PC-3 (cell line): Measurements from ENCODE around the gene TPCN2. TPM values are rescaled to one million over a fixed set of nuclear protein-coding genes. Genes with fewer than 3 reads are reported as not detected.

Experiments used
- ATAC-seq: fragments of 200-7000 bp; cut with Tn5 transposase; 2 replicates; pipeline ENCODE4 v1.9.1; 2020; ENCODE audit warnings: mild to moderate bottlenecking, moderate library complexity
- BruUV-seq: library from RNA; stranded (reverse); fragments of 400-500 nt; replicated peaks from 2 replicates; lab custom pipeline; 2021; lab: Mats Ljungman, UMichigan
- CTCF ChIA-PET: fragments of 300-600 bp; sonication (Branson Sonifier 250); formaldehyde crosslinking; loops from one replicate; lab custom pipeline; 2022; ENCODE audit warnings: antibody characterized with exemption; lab: Charles Lee
- POLR2A ChIA-PET: fragments of 300-600 bp; sonication (Branson Sonifier 250); formaldehyde crosslinking; loops from one replicate; lab custom pipeline; 2022; ENCODE audit warnings: antibody characterized with exemption; ENCODE audit not compliant: unreplicated experiment; lab: Charles Lee
- DNase-seq: peaks from one replicate; pipeline ENCODE4 v3.0.0-alpha.2; 2015
- H2AFZ ChIP-seq: fragments of 300-600 bp; sonication (generic); 2 replicates; pipeline ENCODE4 v1.6.0; 2016; ENCODE audit warnings: antibody characterized with exemption, low read length
- H3F3A ChIP-seq: fragments of 300-600 bp; sonication (generic); one replicate; pipeline ENCODE4 v1.6.0; 2017; ENCODE audit warnings: antibody characterized with exemption, low read length, control low read depth, mild to moderate bottlenecking; ENCODE audit not compliant: unreplicated experiment
- H3K27ac ChIP-seq: fragments of 300-600 bp; sonication (generic); 2 replicates; pipeline ENCODE4 v1.5.1; 2016; ENCODE audit warnings: mild to moderate bottlenecking, low read length
- H3K27me3 ChIP-seq: fragments of 300-600 bp; sonication (generic); 2 replicates; pipeline ENCODE4 v1.6.1; 2016; ENCODE audit warnings: low read length, mixed read lengths
- H3K36me3 ChIP-seq: fragments of 300-600 bp; sonication (generic); 2 replicates; pipeline ENCODE4 v1.6.1; 2016; ENCODE audit warnings: low read depth, mixed run types, low read length, mixed read lengths
- H3K4me1 ChIP-seq: fragments of 300-600 bp; sonication (generic); 2 replicates; pipeline ENCODE4 v1.5.1; 2016; ENCODE audit warnings: low read length; ENCODE audit not compliant: insufficient read depth
- H3K4me2 ChIP-seq: fragments of 300-600 bp; sonication (generic); 2 replicates; pipeline ENCODE4 v1.6.0; 2016; ENCODE audit warnings: low read length
- H3K4me3 ChIP-seq: fragments of 300-600 bp; sonication (generic); 2 replicates; pipeline ENCODE4 v1.5.1; 2016; ENCODE audit warnings: mild to moderate bottlenecking, low read length, mixed read lengths
- H3K79me2 ChIP-seq: fragments of 300-600 bp; sonication (generic); 2 replicates; pipeline ENCODE4 v1.6.1; 2017; ENCODE audit warnings: low read length, mixed read lengths
- H3K9ac ChIP-seq: fragments of 300-600 bp; sonication (generic); 2 replicates; pipeline ENCODE4 v1.6.0; 2016; ENCODE audit warnings: mild to moderate bottlenecking, low read length
- H3K9me2 ChIP-seq: fragments of 300-600 bp; sonication (generic); replicated peaks from 2 replicates; pipeline ENCODE4 v1.6.1; 2016; ENCODE audit warnings: mixed run types, low read length, mixed read lengths
- H3K9me3 ChIP-seq: fragments of 300-600 bp; sonication (generic); 2 replicates; pipeline ENCODE4 v1.6.1; 2016; ENCODE audit warnings: low read length, mixed read lengths
- H4K20me1 ChIP-seq: fragments of 300-600 bp; sonication (generic); 2 replicates; pipeline ENCODE4 v1.6.1; 2016; ENCODE audit warnings: low read length, mixed read lengths
- CTCF ChIP-seq: fragments of 300-600 bp; sonication (generic); conservative IDR thresholded peaks from 2 replicates; pipeline ENCODE4 v1.5.1; 2017; ENCODE audit warnings: antibody characterized with exemption, low read depth, mild to moderate bottlenecking, low read length
- EZH2 ChIP-seq: fragments of 300-600 bp; sonication (generic); IDR thresholded peaks from one replicate; pipeline ENCODE4 v1.6.1; 2017; ENCODE audit warnings: antibody characterized with exemption, mild to moderate bottlenecking, low read length; ENCODE audit not compliant: unreplicated experiment
- EZH2phosphoT487 ChIP-seq: fragments of 300-600 bp; sonication (generic); IDR thresholded peaks from 2 replicates; pipeline ENCODE4 v1.6.1; 2018; ENCODE audit warnings: mild to moderate bottlenecking, antibody characterized with exemption, low read length, borderline replicate concordance
- intact Hi-C: fragments of 100-400 bp; cut with micrococcal nuclease; formaldehyde crosslinking; loops from 2 replicates; pipeline ENCODE4 v1.9.0; 2023
- total RNA-seq: library from RNA; depleted of rRNA; stranded (reverse); fragments of >200 nt; gene quantifications from 2 replicates; pipeline ENCODE4 v1.2.3, GENCODE V29; 2014

Gene TPCN2
- total RNA-seq, 1 experiment from 2014 or later = 13.0 TPM

GRCh38 chr11:69101115-69101791 is 52.5 kb downstream of the TPCN2 start:
- peak; percentile 84 for ATAC-seq
- BruUV-seq = no TSS peak

GRCh38 chr11:69101792-69102695 is 53.3 kb downstream of the TPCN2 start:
- ChIA-PET POLR2A (no interaction called here), CTCF (interaction anchor here (0.6 to 1.0 kb wide), 6 partner anchors 13 to 538 kb away, joined by 3 to 13 read pairs (median 4); no protein-coding TSS in a partner anchor)
- DNase-seq (no peak), ATAC-seq (no peak)
- no peaks in the 10 kb centered on the region for H3K9me3 ChIP-seq
- no peaks in the 10 kb centered on the region for H3K9me2 ChIP-seq
- no peak overlapping the region for H2AFZ ChIP-seq
- H3K27ac ChIP-seq = no peak overlapping the region
- no peaks in the 10 kb centered on the region for H3F3A ChIP-seq
- peaks cover 23% of the 10 kb centered on the region for H3K4me1 ChIP-seq
- no peak overlapping the region for H3K4me3 ChIP-seq
- H3K9ac ChIP-seq = no peak overlapping the region; the same call in 1 of the 2 replicates
- intact Hi-C loops = loop anchor here (1.0 to 5.0 kb wide), 2 partner anchors 195 to 541 kb away; no protein-coding TSS in a partner anchor
- H3K4me2 ChIP-seq = no peak overlapping the region
- H3K27me3 ChIP-seq = no peaks in the 10 kb centered on the region
- BruUV-seq = no TSS peak
- H3K36me3 ChIP-seq = no peaks in the 10 kb centered on the region
- no peaks in the 10 kb centered on the region for H4K20me1 ChIP-seq
- TF ChIP-seq EZH2 (no peak), CTCF (no peak)
- H3K79me2 ChIP-seq = no peaks in the 10 kb centered on the region

More at GRCh38 chr11:69101115-69101791, 52.5 kb downstream of the TPCN2 start:
- Histone ChIP-seq H4K20me1 (no peaks in the 10 kb centered on the region), H3K4me2 (no peak overlapping the region), H3K27ac (no peak overlapping the region), H3K36me3 (no peaks in the 10 kb centered on the region), H3K4me3 (no peak overlapping the region), H3K79me2 (no peaks in the 10 kb centered on the region), H3K9me3 (no peaks in the 10 kb centered on the region), H3K9me2 (no peaks in the 10 kb centered on the region), H2AFZ (no peak overlapping the region), H3K9ac (no peak overlapping the region; the same call in 1 of the 2 replicates), H3K27me3 (no peaks in the 10 kb centered on the region), H3K4me1 (peaks cover 17% of the 10 kb centered on the region), H3F3A (no peaks in the 10 kb centered on the region)
- ChIA-PET CTCF (interaction anchor here (0.6 to 1.0 kb wide), 4 partner anchors 14 to 196 kb away, joined by 3 to 13 read pairs (median 4); no protein-coding TSS in a partner anchor), POLR2A (interaction anchor here (0.5 to 0.6 kb wide), 2 partner anchors 170 to 266 kb away, joined by 3 to 6 read pairs; no protein-coding TSS in a partner anchor)
- no peak for TF ChIP-seq EZH2phosphoT487
- TF ChIP-seq EZH2 = no peak
- peak; percentile 98 for TF ChIP-seq CTCF
- intact Hi-C loops = loop anchor here (1.0 to 5.0 kb wide), 2 partner anchors 196 to 542 kb away; no protein-coding TSS in a partner anchor
- DNase-seq = peak; percentile 95
